Osteocyte (in vitro differentiated cells): Measurements from ENCODE around the gene SGMS1. TPM values are rescaled to one million over a fixed set of nuclear protein-coding genes. Genes with fewer than 3 reads are reported as not detected.

Experiments used
- DNase-seq: peaks from one replicate; pipeline ENCODE4 v3.0.0; 2021; ENCODE audit warnings: mixed read lengths; ENCODE audit not compliant: unreplicated experiment; ENCODE audit errors: extremely low spot score
- H3K27ac Mint-ChIP-seq: one replicate; pipeline ENCODE4 v1.8.0; 2021; ENCODE audit warnings: mild to moderate bottlenecking, mixed read lengths; ENCODE audit not compliant: unreplicated experiment
- H3K27me3 Mint-ChIP-seq: one replicate; pipeline ENCODE4 v1.8.0; 2021; ENCODE audit warnings: mixed read lengths; ENCODE audit not compliant: unreplicated experiment
- H3K36me3 Mint-ChIP-seq: one replicate; pipeline ENCODE4 v1.8.0; 2021; ENCODE audit warnings: mixed read lengths; ENCODE audit not compliant: unreplicated experiment
- H3K4me1 Mint-ChIP-seq: one replicate; pipeline ENCODE4 v1.8.0; 2021; ENCODE audit warnings: mixed read lengths; ENCODE audit not compliant: unreplicated experiment
- H3K4me3 Mint-ChIP-seq: one replicate; pipeline ENCODE4 v1.8.0; 2021; ENCODE audit warnings: mild to moderate bottlenecking, moderate library complexity, mixed read lengths; ENCODE audit not compliant: unreplicated experiment
- H3K9me3 Mint-ChIP-seq: one replicate; pipeline ENCODE4 v1.8.0; 2021; ENCODE audit warnings: mixed read lengths; ENCODE audit not compliant: unreplicated experiment
- CTCF ChIP-seq: fragments of 200-600 bp; sonication (generic); IDR thresholded peaks from 2 replicates; pipeline ENCODE4 v1.5.0; 2021; ENCODE audit warnings: antibody characterized with exemption, mild to moderate bottlenecking, moderate library complexity
- total RNA-seq: library from RNA; stranded (reverse); gene quantifications from 2 replicates; pipeline ENCODE4 v1.2.1, GENCODE V29; 2021

SGMS1 gene
- total RNA-seq, 1 donor from 2014 or later, result 21.0 TPM

- H3K36me3 Mint-ChIP-seq, result no peaks in the 10 kb centered on the region
- no peaks in the 10 kb centered on the region for H3K9me3 Mint-ChIP-seq
- no peaks in the 10 kb centered on the region for H3K27me3 Mint-ChIP-seq
- no peak overlapping the region for H3K4me3 Mint-ChIP-seq
- no peak for TF ChIP-seq CTCF
- DNase-seq, result no peak
- H3K4me1 Mint-ChIP-seq, result peaks cover 13% of the 10 kb centered on the region
- no peak overlapping the region for H3K27ac Mint-ChIP-seq
Measured at GRCh38 chr10:50619166-50619565, 4.6 kb downstream of the SGMS1 start.

- Mint-ChIP-seq H3K27ac (no peak overlapping the region), H3K9me3 (no peaks in the 10 kb centered on the region), H3K36me3 (no peaks in the 10 kb centered on the region), H3K4me3 (no peak overlapping the region), H3K4me1 (peaks cover 13% of the 10 kb centered on the region), H3K27me3 (no peaks in the 10 kb centered on the region)
- no peak for DNase-seq
- TF ChIP-seq CTCF, result no peak
Measured at GRCh38 chr10:50618624-50619023, 5.1 kb downstream of the SGMS1 start.

GRCh38 chr10:50615658-50616057 is 8.1 kb downstream of the SGMS1 start:
- H3K27ac Mint-ChIP-seq, result no peak overlapping the region
- H3K4me3 Mint-ChIP-seq, result no peak overlapping the region
- H3K4me1 Mint-ChIP-seq, result peaks cover 6% of the 10 kb centered on the region
- no peak for DNase-seq
- H3K9me3 Mint-ChIP-seq, result no peaks in the 10 kb centered on the region
- TF ChIP-seq CTCF, result no peak
- H3K27me3 Mint-ChIP-seq, result no peaks in the 10 kb centered on the region
- no peaks in the 10 kb centered on the region for H3K36me3 Mint-ChIP-seq

- Mint-ChIP-seq H3K36me3 (no peaks in the 10 kb centered on the region), H3K4me3 (no peak overlapping the region), H3K27ac (no peak overlapping the region)
Measured at GRCh38 chr10:50614444-50615137, 9.2 kb downstream of the SGMS1 start.

More at GRCh38 chr10:50614444-50615137, 9.2 kb downstream of the SGMS1 start:
- Mint-ChIP-seq H3K27me3 (no peaks in the 10 kb centered on the region), H3K9me3 (no peaks in the 10 kb centered on the region), H3K4me1 (peaks cover 11% of the 10 kb centered on the region)
- no peak for DNase-seq
- peak; percentile 9 for TF ChIP-seq CTCF
